GM19099 (cell line): ENCODE measurements around the gene TM7SF2.

Source experiments
- POLR2A ChIP-seq: IDR thresholded peaks from 3 replicates; pipeline ENCODE4 v1.6.1; 2011; ENCODE audit warnings: low read depth; ENCODE audit not compliant: insufficient read length; ENCODE audit errors: extremely low read depth

The TM7SF2 gene

DNA sequence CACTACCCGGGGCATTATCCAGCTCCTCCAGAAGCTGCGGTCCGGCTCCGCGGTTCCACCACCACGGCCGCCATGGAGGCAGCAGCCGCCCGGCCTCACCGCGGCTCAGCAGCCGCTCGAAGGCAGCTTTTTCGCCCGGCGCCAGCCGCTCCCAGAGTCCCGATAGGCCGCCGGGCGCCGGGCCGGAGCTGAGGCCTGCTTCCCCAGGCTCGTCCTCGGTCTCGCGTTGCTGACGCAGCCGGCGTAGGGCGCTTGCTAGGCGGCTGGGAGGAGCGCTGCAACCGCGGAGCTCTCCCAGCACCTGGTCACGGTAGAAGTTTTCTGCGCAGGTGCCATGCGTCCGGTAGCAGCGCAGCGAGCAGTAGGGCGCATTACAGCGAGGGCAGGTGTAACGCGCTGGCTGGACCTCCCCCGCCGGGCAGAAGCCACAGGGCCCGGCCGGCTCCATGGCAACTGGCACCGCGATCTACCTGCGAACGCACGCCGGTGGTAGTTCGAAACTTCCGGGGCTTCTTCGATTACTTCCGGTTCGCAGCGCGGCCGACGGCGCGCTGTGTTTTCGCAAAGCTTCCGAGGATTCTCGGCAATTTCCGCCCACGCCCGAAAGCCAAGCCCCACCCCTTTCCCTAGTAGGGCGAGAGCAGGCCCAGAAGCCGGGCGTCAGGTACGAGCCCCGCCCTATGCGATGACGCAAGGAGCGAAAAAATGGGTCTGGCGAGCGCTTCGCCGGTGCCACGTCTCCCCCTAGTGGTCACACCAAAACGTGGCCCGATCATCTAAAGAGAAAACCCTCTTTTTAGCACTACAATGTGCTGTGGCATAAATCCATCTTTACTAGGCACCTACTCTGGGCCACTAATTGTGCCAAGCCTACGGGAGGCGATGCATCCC, 5.8 kb downstream of the TM7SF2 start, which contains the start of gene ZNHIT2:
ZNHIT2 (minus strand) TSS at position 496 of the 891 bp plus-strand sequence; CDS start at position 448, 48 bp downstream.
- TF ChIP-seq POLR2A = peak; percentile 76

DNA sequence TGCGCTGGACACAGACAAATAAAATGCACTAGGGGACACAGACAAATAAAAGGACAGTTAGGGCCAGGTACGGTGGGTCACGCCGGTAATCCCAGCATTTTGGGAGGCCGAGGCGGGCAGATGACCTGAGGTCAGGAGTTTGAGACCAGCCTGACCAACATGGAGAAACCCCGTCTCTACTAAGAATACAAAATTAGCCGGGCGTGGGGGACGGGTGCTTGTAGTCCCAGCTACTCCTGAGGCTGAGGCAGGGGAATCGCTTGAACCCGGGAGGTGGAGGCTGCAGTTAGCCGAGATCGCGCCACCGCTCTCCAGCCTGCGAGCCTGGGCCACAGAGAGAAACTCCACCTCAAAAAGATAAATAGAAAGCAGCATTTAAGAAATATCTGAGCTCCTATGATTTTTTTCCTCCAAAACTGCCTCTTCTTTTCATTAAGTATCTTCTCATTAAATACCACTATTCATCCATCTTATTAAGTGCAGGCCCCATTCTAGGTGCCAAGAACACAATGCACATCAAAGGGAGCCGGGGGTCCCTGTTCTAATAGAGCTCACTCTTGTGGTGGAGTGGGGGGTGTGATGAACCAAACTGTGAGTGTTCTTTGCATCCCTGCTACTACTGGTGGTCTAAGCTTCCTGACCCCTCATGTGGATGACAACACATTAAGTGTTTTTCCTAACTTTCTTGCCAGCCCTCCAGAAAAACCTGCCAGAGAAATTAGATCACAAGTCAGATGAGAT, 6.6 kb downstream of the TM7SF2 start:
- TF ChIP-seq POLR2A = no peak

DNA sequence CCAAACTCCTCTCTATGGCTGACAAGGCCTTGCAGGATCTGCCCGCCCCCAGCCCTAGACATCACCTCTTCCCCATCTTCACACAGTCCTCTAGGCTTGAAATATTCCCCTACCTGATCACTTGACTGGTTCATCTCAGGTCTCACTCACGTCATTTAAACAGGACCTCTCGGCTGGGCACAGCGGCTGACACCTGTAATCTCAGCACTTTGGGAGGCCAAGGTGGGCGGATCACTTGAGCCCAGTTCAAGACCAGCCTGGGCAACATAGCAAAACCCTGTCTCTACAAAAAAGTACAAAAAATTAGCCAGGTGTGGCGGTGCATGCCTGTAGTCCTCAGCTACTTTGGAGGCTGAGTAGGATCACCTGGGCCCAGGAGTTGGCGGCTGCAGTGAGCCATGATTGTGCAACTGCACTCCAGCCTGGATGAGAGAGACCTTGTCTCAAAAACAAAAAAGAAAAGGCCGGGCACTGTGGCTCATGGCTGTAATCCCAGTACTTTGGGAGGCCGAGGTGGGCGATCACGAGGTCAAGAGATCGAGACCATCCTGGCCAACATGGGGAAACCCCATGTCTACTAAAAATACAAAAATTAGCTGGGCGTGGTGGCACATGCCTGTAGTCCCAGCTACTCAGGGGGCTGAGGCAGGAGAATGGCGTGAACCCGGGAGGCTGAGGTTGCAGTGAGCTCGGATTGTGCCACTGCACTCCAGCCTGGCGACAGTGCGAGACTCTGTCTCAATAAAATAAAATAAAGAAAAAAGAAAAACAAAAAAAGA, 7.4 kb downstream of the TM7SF2 start:
- TF ChIP-seq POLR2A = peak; percentile 20

GRCh38 chr11:65119670-65119995, 8.0 kb downstream of the TM7SF2 start:
- TF ChIP-seq POLR2A = no peak

DNA sequence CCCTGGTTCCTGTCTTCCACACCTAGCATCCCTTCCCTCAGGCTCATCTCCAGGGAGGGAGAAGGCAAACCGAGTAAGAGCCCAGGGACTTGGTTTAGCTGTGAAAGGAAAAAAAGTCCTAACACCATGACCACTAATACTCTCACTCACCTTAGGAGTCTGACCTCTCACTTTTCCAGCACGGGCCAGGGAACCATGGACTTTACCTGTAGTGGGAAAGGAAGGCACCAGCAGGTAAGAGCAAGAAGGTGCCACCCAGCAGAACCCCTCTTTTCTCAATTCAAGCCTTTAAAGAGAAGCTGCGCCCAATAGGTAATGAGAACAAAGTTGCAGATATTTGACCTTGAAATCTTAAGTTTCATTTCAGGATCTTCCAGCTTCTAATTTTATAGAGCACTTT, 9.2 kb downstream of the TM7SF2 start:
- TF ChIP-seq POLR2A = no peak

GRCh38 chr11:65121447-65121864, 9.8 kb downstream of the TM7SF2 start:
- no peak for TF ChIP-seq POLR2A

GRCh38 chr11:65121865-65122696, 10.4 kb downstream of the TM7SF2 start, which contains the start of the genes FAU and MRPL49:
Gene FAU, minus strand, starts transcription at chr11:65122134. Its CDS starts 321 bp downstream, at chr11:65121813.
Gene MRPL49, plus strand, starts transcription at chr11:65122321. Its CDS starts 26 bp downstream, at chr11:65122347.
- peak; percentile 93 for TF ChIP-seq POLR2A

DNA sequence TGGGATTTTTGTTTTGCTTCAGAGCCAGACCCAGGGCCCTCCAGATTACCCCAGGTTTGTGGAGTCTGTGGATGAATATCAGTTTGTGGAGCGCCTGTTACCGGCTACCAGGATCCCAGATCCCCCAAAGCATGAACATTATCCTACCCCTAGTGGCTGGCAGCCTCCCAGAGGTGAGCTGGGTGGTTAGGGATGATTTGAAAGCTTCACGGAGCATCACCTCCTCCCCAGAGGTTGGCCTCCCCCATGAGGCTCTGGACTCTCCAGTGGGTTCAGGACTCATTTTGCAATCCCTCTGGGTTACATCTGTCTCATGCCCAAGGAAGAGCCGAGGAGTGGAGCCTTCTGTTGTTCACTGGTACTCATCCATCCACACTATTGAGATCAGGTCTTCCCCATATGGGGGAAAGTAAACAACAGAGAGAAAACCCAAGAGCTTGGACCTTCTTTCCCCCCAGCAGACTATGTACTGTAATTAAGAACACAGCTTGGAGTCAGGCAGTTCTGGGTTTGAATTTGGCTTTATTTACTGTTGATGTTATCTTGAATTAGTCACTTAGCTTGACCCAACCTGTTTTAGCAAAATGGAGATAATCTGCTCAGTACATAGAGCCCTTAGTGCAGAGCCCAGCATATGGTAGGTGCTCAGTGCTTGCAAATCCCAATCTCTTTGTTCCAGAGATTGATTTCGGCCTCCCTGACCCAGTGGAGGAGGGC, 13.0 kb downstream of the TM7SF2 start:
- TF ChIP-seq POLR2A = no peak

DNA sequence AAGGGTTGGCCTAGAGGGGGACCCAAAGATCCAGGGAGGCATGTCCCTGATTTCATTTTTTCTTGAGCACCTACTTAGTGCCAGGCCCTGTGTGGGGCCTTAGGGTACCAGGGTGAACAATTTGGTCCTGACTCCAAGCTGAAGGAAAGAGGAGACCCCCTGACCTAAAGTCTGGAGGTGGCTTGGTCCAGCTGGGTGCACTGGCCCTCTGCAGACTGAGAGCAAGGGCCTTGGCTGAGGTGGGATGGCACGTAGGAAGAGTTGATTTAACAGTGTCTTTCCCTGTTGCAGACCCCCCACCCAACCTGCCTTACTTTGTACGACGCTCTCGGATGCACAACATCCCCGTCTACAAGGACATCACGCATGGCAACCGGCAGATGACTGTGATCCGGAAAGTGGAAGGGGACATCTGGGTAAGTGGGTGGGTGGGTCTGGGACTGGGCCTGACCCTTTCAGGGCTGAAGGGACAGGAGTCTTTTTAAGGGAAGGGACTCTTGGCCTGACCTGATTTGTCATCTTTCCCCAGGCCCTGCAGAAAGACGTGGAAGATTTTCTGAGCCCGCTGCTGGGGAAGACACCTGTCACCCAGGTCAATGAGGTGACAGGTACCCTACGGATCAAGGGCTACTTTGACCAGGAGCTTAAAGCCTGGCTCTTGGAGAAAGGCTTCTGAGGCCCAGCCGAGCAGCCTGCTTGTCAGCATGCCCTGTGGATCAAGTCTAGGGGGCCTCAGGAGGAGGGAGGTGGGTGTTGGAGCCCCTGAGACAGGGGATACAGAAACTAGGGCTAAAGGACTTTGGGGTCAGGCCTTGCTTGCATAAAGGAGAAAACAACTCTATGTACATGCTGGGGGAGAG, 13.8 kb downstream of the TM7SF2 start:
- TF ChIP-seq POLR2A = no peak

GRCh38 chr11:65126624-65127274, 15.1 kb downstream of the TM7SF2 start:
- peak; percentile 14 for TF ChIP-seq POLR2A

DNA sequence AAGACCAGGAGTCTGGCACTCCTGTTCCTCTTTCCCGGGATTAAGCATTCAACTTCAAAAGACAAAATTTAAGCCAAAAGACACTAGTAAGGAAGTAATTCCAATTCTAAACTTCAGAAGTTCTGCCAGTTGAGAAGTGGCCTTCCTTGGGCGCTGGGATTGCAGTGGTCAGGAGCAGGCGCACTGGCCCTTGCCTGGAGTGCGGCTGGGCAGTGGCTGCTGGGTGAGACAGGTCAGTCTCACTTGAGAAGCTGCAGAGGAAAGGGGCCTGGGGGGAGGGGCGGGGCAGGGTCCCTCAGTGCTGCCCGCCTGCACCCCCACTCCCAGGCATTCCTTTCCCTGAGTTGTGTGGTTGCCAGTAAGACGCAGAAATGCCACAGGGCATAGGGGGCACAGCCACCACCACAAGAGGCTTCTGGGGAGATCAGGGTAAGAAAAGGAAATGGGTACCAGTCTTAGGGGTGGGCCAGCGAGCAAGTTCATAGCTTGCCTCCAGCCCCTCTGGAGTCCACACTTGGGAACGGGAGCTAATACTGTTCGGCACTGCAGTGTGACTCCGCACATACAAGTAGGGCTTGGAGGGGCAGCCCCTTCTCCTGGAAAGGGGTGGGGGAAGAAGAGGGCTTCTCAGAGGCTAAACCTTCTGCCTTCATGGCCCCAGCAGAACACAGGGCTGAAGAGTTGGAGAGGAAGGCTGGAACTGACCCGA, 16.0 kb downstream of the TM7SF2 start:
- no peak for TF ChIP-seq POLR2A
